Natural killer cell (primary cell): ENCODE data around the gene RXRB. TPM values are rescaled to one million over a fixed set of nuclear protein-coding genes. Genes with fewer than 3 reads are reported as not detected.

Source experiments
- ATAC-seq, 3 donors: fragments of 150-1000 bp in 2 of 3; fragments of 200-7000 bp in 1 of 3; cut with Tn5 transposase; 1 replicate in 1 of 3; 2 replicates in 2 of 3; pipeline ENCODE4 v1.10.0; 2021; ENCODE audit warnings: mild to moderate bottlenecking in 2 of 3, moderate library complexity in 2 of 3
- DNase-seq, 2 donors: peaks; one replicate each; pipeline versions ENCODE4 v3.0.0 to v3.0.0-alpha.2; 2013 to 2021; ENCODE audit warnings: mixed read lengths in 1 of 2
- H3K27ac ChIP-seq: one replicate; pipeline ENCODE4 v1.5.1; 2013; ENCODE audit warnings: mild to moderate bottlenecking, low read length
- H3K27me3 ChIP-seq: one replicate; pipeline ENCODE4 v1.6.1; 2013; ENCODE audit warnings: low read length; ENCODE audit not compliant: control insufficient read depth, insufficient read depth
- H3K36me3 ChIP-seq: one replicate; pipeline ENCODE4 v1.6.1; 2013; ENCODE audit warnings: low read length; ENCODE audit not compliant: control insufficient read depth, insufficient read depth
- H3K4me1 ChIP-seq: one replicate; pipeline ENCODE4 v1.6.1; 2013; ENCODE audit warnings: low read length; ENCODE audit not compliant: control insufficient read depth, insufficient read depth
- H3K4me3 ChIP-seq: one replicate; pipeline ENCODE4 v1.5.1; 2013; ENCODE audit warnings: low read length
- H3K9me3 ChIP-seq: one replicate; pipeline ENCODE4 v1.6.1; 2013; ENCODE audit warnings: low read length; ENCODE audit not compliant: control insufficient read depth, insufficient read depth
- H3K27ac Mint-ChIP-seq, 2 donors: one replicate each; pipeline ENCODE4 v1.8.0; 2022; ENCODE audit warnings: mild to moderate bottlenecking in 2 of 2, mixed read lengths in 2 of 2, moderate library complexity in 1 of 2
- H3K27me3 Mint-ChIP-seq, 2 donors: one replicate each; pipeline ENCODE4 v1.8.0; 2022; ENCODE audit warnings: low read depth in 2 of 2, mixed read lengths in 2 of 2
- H3K36me3 Mint-ChIP-seq: one replicate; pipeline ENCODE4 v1.8.0; 2022; ENCODE audit warnings: mixed read lengths
- H3K4me1 Mint-ChIP-seq, 2 donors: one replicate each; pipeline ENCODE4 v1.8.0; 2022; ENCODE audit warnings: mixed read lengths in 2 of 2
- H3K4me3 Mint-ChIP-seq: one replicate; pipeline ENCODE4 v1.8.0; 2022; ENCODE audit warnings: mild to moderate bottlenecking, moderate library complexity, mixed read lengths
- H3K9me3 Mint-ChIP-seq, 2 donors: one replicate each; pipeline ENCODE4 v1.8.0; 2022; ENCODE audit warnings: mixed read lengths in 2 of 2
- CTCF ChIP-seq: fragments of 200-600 bp; IDR thresholded peaks from one replicate; pipeline ENCODE4 v1.8.0; 2022; ENCODE audit warnings: antibody characterized with exemption
- WGBS: methylation state at CpG from one replicate; pipeline ENCODE4 v1.1.7; 2013; ENCODE audit warnings: missing lambda C conversion rate; ENCODE audit not compliant: insufficient coverage; 5-methylcytosine and 5-hydroxymethylcytosine counted together
- intact Hi-C: fragments of 100-400 bp; cut with micrococcal nuclease; formaldehyde crosslinking; loops from one replicate; pipeline ENCODE4 v1.14.2; 2022
- total RNA-seq, 4 donors: library from RNA; stranded (reverse); fragments of 120-200 nt in 1 of 4; gene quantifications; one replicate each; pipeline versions ENCODE4 v1.2.3 to v1.2.4, GENCODE V29; 2013 to 2022

RXRB gene
- total RNA-seq, 3 donors from 2014 or later (not counting 1 experiment from before 2014, with no cell fraction given): 72.3 to 96.4 (median 73.9) TPM

GRCh38 chr6:33198853-33199436, 1.5 kb downstream of the RXRB start:
- WGBS: 53% methylated on average over 3 of the region's 3 CpGs
- no peak for TF ChIP-seq CTCF
- H3K4me3 ChIP-seq: no peak overlapping the region
- H3K27me3 ChIP-seq: no peaks in the 10 kb centered on the region
- ATAC-seq (no peak), DNase-seq (no peak)
- H3K27me3 Mint-ChIP-seq: no peaks in the 10 kb centered on the region
- H3K36me3 ChIP-seq: peaks cover 59% of the 10 kb centered on the region
- peaks cover 61 to 78% of the 10 kb centered on the region in 2 donors for H3K4me1 Mint-ChIP-seq
- peak overlapping the region; percentile 89 for H3K4me3 Mint-ChIP-seq
- H3K9me3 Mint-ChIP-seq: no peaks in the 10 kb centered on the region
- no peaks in the 10 kb centered on the region for H3K9me3 ChIP-seq
- peak overlapping the region; percentile 98 for H3K27ac Mint-ChIP-seq
- peak overlapping the region; percentile 99 for H3K27ac ChIP-seq
- H3K36me3 Mint-ChIP-seq: peaks cover 30% of the 10 kb centered on the region
- intact Hi-C loops: no loop called here
- peaks cover 29% of the 10 kb centered on the region for H3K4me1 ChIP-seq

- Histone ChIP-seq H3K4me1 (peaks cover 30% of the 10 kb centered on the region), H3K9me3 (no peaks in the 10 kb centered on the region), H3K4me3 (no peak overlapping the region), H3K36me3 (peaks cover 53% of the 10 kb centered on the region), H3K27ac (no peak overlapping the region), H3K27me3 (no peaks in the 10 kb centered on the region)
- Mint-ChIP-seq H3K36me3 (peaks cover 28% of the 10 kb centered on the region), H3K27ac (peak overlapping the region; percentile 98), H3K27me3 (no peaks in the 10 kb centered on the region), H3K4me1 (peaks cover 54 to 76% of the 10 kb centered on the region in 2 donors), H3K9me3 (no peaks in the 10 kb centered on the region), H3K4me3 (peak overlapping the region; percentile 76)
- WGBS: 89% methylated on average over 4 of the region's 6 CpGs
- ATAC-seq (no peak), DNase-seq (no peak)
- TF ChIP-seq CTCF: no peak
- intact Hi-C loops: no loop called here
Observed at GRCh38 chr6:33198159-33198852, 2.2 kb downstream of the RXRB start.

GRCh38 chr6:33197431-33198048, 2.9 kb downstream of the RXRB start:
- H3K4me1 ChIP-seq: peaks cover 35% of the 10 kb centered on the region
- peak overlapping the region; percentile 98 for H3K27ac Mint-ChIP-seq
- peaks cover 45% of the 10 kb centered on the region for H3K36me3 ChIP-seq
- peaks cover 20% of the 10 kb centered on the region for H3K36me3 Mint-ChIP-seq
- peaks cover 0 to 4% of the 10 kb centered on the region in 2 donors for H3K27me3 Mint-ChIP-seq
- TF ChIP-seq CTCF: peak; percentile 66
- no peaks in the 10 kb centered on the region for H3K9me3 ChIP-seq
- DNase-seq (peak in 1 of 2 donors; percentile 73), ATAC-seq (peak in 1 of 3 donors; percentile 14)
- no peak overlapping the region for H3K27ac ChIP-seq
- no peaks in the 10 kb centered on the region for H3K9me3 Mint-ChIP-seq
- intact Hi-C loops: loop anchor here (1.0 kb wide), 1 partner anchor 36 kb away; no protein-coding TSS in a partner anchor
- WGBS: 69% methylated on average over 12 of the region's 12 CpGs
- H3K4me3 Mint-ChIP-seq: peak overlapping the region; percentile 57
- H3K27me3 ChIP-seq: no peaks in the 10 kb centered on the region
- peaks cover 48 to 75% of the 10 kb centered on the region in 2 donors for H3K4me1 Mint-ChIP-seq
- no peak overlapping the region for H3K4me3 ChIP-seq
